Omental fat pad (tissue), 4 donors: ENCODE measurements around the gene CMTR2. TPM values are rescaled to one million over a fixed set of nuclear protein-coding genes. Genes with fewer than 3 reads are reported as not detected.

ENCODE experiments used
- ATAC-seq: fragments of 150-250 bp; one replicate; pipeline ENCODE4 v1.9.1; 2016; ENCODE audit warnings: mild to moderate bottlenecking, moderate library complexity; ENCODE audit not compliant: low FRiP score
- DNase-seq: peaks from one replicate; pipeline ENCODE4 v3.0.0-alpha.2; 2019; ENCODE audit warnings: low spot score
- CTCF ChIP-seq, 3 donors: fragments of 450-650 bp; IDR thresholded peaks; one replicate each; pipeline ENCODE4 v1.5.1; 2016 to 2017; ENCODE audit warnings: antibody characterized with exemption in 3 of 3, mild to moderate bottlenecking in 3 of 3, moderate library complexity in 2 of 3
- total RNA-seq, 4 donors: library from RNA; depleted of rRNA; stranded (reverse); fragments of >200 nt; gene quantifications; one replicate each; pipeline ENCODE4 v1.1.0, GENCODE V29; 2016

Gene CMTR2
- total RNA-seq, 4 donors from 2014 or later = 16.9 to 29.5 (median 21.5) TPM

DNA sequence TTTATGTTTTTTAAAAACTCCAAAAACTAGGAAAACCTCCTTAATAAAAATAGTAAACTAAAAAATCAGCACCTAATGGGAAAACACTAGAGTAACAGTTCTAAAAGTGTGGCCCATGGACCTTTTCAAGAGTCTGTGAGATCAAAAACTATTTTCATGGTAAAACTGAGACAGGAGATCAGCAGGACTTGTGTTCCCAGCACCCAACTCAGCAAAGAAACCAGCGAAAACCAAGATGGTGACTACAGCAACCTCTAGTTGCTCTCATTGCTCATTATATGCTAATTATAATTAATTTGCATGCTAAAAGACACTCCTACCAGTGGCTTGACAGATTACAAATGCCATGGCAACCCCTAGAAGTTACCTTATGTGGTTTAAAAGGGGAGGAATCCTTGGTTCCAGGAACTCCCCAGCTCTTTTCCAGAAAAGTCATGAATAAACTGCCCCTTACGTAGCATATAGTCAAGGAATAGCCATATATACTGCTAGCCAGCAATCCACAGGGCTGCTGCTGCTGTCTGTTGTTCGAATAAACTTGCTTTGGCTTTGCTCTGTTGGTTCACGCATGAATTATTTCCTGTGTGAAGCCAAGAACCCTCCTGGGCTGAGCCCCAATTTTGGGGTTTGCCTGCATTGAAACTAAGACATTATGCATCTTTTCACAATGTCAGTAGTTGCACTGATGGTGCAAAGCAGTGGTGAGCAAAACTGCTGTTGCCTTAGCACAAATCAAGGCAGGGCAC, 12.4 kb downstream of the CMTR2 start:
- ATAC-seq (no peak), DNase-seq (no peak)
- no peak for TF ChIP-seq CTCF (IDR thresholded peaks at IDR 0.05)

DNA sequence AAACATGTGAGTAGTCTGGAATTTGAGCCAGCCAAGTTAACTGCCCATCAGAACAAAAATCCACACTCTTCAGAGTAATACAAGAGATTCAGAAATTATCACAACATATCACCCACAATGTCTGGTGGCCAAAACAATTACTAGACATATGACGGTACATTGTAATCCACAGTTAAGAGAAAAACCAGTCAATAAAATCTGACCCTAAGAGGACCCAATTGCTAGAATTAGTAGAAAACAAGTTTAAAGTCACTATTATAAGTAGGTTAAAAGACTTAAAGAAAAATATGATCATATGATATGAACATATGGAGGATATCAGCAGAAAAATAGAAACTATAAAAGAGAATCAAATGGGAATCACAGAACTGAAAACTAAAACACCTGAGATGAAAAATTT, 15.8 kb downstream of the CMTR2 start:
- ATAC-seq = no peak
- DNase-seq = no peak
- no peak for TF ChIP-seq CTCF (IDR thresholded peaks at IDR 0.05)

GRCh38 chr16:71264299-71264698, 24.9 kb downstream of the CMTR2 start:
- ATAC-seq = no peak
- TF ChIP-seq CTCF (IDR thresholded peaks at IDR 0.05) = no peak
- no peak for DNase-seq

DNA sequence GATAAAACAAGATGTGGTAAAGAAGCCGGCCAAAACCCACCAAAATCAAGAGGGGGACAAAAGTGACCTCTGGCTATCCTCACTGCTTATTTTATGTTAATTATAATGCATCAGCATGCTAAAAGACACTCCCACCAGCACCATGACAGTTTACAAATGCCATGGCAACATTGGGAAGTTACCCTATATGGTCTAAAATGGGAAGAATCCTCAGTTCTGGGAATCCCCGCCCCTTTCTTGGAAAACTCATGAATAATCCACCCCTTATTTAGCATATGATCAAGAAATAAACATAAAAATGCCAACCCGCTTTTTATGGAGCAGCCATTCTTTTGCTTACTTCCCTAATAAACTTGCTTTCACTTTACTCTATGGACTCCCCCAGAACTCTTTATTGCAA, 25.6 kb downstream of the CMTR2 start:
- no peak for DNase-seq
- no peak for TF ChIP-seq CTCF (IDR thresholded peaks at IDR 0.05)

GRCh38 chr16:71262391-71262790, 26.8 kb downstream of the CMTR2 start:
- DNase-seq (no peak), ATAC-seq (no peak)
- TF ChIP-seq CTCF (IDR thresholded peaks at IDR 0.05) = no peak

More for the DNA sequence above, 25.6 kb downstream of the CMTR2 start:
- no peak for ATAC-seq

DNA sequence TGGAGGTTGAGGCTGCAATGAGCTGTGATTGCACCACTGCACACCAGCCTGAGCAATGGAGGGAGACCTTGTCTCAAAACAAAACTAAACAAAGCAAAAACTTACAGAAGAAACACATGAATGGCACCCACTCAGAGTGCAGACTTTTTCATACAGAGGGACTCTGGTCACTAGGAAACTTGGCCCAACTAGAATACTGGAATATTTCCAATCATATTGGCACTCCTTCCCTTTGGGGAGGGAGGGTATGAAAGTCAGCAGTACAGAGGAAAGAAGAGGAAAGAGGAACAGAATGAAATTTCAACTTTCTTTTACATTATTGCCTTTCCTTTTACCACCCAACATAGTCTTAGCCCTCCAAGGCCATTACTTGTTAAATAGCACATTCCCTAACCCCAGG, 28.2 kb downstream of the CMTR2 start:
- TF ChIP-seq CTCF (IDR thresholded peaks at IDR 0.05) = no peak
- ATAC-seq = no peak
- DNase-seq = no peak

- no peak for DNase-seq
- no peak for TF ChIP-seq CTCF (IDR thresholded peaks at IDR 0.05)
- ATAC-seq = no peak
Measured at GRCh38 chr16:71259086-71259485, 30.1 kb downstream of the CMTR2 start.
